DMS114 treated with DMSO at 0.1 percent for 48 hours (cell line): ENCODE data around the gene SLC6A5.

Experiments
- DNase-seq: peaks from one replicate; lab custom pipeline; 2025; ENCODE audit not compliant: unreplicated experiment; lab: John Stamatoyannopoulos, UW

SLC6A5 gene

GRCh38 chr11:20668844-20669819, 69.7 kb downstream of the SLC6A5 start, which contains the start of gene NELL1:
Gene NELL1, plus strand, starts transcription at chr11:20669586.
- no peak for DNase-seq

- DNase-seq, result no peak
Observed at GRCh38 chr11:20669820-20670684, 70.6 kb downstream of the SLC6A5 start.

- no peak for DNase-seq
Observed at GRCh38 chr11:20670932-20671403, 71.6 kb downstream of the SLC6A5 start.

GRCh38 chr11:20671856-20672546, 72.6 kb downstream of the SLC6A5 start:
- peak; percentile 24 for DNase-seq

GRCh38 chr11:20672575-20672974, 73.2 kb downstream of the SLC6A5 start:
- DNase-seq, result no peak

- DNase-seq, result no peak
Observed at GRCh38 chr11:20676658-20677057, 77.2 kb downstream of the SLC6A5 start.

GRCh38 chr11:20688761-20689160, 89.4 kb downstream of the SLC6A5 start:
- no peak for DNase-seq

GRCh38 chr11:20707876-20708275, 108.5 kb downstream of the SLC6A5 start:
- no peak for DNase-seq
